HG03521 (cell line): ENCODE measurements around the gene USP9X.
"Not testable (repeated sequence)": the region's sequence is repeated elsewhere in the genome, so short reads cannot be mapped to it uniquely, and the experiment has no call there.

Experiments used
- ATAC-seq: cut with Tn5 transposase; IDR thresholded peaks from one replicate; pipeline ENCODE4 v1.9.1; 2021; ENCODE audit warnings: mild to moderate bottlenecking, moderate library complexity; ENCODE audit not compliant: unreplicated experiment

The USP9X gene

GRCh38 chrX:41276661-41277506, 191.6 kb downstream of the USP9X start:
- ATAC-seq, result no peak

DNA sequence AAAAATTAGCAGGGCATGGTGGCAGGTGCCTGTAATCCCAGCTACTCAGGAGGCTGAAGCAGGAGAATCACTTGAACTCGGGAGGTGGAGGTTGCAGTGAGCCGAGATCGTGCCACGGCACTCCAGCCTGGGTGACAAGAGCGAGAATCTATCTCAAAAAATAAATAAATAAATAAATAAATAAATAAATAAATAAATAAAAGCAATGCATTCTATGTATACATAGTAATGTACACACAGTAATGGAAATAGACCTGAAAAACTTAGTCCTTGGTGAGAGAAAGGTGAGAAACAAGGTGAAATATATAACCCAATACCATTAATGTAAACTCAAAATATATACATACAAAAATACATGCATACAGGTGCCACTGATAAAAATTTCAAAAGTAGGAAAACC, 197.1 kb downstream of the USP9X start:
- ATAC-seq, result not testable (repeated sequence)

GRCh38 chrX:41285928-41286327, 200.7 kb downstream of the USP9X start:
- not testable (repeated sequence) for ATAC-seq
